DMS79 (cell line): ENCODE data around the gene RFWD3.

Experiments used
- DNase-seq: peaks from one replicate; lab custom pipeline; 2025; lab: John Stamatoyannopoulos, UW

Gene RFWD3

DNA sequence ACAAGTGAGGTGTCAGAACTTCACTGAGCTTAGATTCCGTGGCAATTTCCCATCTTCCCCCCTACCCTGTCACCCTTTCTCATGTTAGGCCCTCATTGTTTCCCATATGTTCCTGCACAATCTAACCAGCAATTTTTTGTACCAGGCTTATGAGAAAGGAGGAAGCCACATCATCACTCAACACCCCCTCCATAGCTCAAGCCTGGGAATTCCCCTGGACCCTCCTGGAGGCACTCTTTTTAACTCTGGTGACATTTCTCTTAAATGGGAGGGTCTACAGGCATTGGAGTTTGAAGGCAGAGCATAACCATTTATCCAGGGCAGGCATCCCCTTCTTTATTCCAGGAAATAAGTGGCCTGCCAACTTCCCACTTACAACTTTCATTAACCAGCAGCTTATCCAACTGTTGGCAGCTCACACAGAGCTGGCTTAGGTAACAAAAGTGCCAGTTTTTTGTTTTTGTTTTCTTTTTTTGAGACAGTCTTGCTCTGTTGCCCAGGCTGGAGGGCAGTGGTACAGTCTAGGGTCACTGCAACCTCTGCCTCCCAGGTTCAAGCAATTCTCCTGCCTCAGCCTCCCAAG lies 49.4 kb downstream of the RFWD3 start:
- DNase-seq = no peak

DNA sequence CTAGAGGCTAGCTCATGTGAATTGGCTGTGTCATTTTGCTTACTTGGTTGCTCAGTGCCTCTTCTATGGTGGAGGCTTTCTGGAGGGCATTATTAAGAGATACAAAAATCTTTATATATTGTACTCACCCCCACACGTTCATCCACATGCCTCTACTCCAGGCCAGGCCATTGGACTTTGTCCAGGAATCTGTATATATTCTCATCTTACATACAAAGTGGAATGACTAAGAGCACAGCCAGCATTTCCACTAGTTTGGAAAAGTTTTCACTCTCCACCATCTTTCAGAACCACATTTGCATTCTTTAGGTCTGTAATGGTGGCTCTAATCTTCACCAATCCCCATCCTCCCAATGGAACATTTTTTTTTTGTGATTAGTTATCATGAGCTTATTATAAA lies 55.0 kb downstream of the RFWD3 start:
- DNase-seq = no peak

DNA sequence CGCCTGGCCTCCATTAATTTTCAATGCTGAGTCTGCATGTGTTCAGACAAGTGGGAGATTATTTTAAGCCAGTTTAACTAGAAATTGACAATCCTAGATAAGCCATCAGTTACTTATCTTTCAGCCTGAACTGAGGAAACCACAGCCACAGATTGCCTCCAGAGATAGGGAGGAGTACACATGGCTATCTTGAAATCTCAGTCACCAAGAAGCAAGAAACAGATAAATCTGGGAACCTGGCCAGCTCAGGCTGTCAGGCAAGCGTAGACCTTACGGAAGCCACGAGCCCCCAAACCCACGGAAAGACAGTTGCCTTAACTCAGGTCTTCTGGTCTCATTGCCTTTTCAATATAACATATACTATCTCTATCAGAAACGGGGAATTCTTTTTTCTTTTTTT lies 57.7 kb downstream of the RFWD3 start:
- DNase-seq = no peak

DNA sequence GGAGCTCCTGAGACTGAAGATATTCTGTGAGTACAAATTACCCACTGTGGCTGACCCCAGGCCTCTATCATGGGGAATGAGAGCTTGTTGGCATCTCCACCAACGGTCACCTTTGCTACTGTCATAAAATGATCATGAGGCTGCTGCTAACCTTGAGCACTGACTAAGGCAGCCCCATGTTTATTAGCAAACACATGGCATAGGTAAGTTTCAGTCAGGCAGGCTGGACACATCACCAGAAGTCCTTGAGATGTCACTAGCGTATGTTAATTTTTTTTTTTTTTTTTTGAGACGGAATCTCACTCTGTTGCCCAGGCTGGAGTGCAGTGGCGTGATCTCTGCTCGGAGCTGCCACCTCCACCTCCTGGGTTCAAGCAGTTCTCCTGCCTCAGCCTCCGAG lies 58.3 kb downstream of the RFWD3 start:
- DNase-seq = no peak

DNA sequence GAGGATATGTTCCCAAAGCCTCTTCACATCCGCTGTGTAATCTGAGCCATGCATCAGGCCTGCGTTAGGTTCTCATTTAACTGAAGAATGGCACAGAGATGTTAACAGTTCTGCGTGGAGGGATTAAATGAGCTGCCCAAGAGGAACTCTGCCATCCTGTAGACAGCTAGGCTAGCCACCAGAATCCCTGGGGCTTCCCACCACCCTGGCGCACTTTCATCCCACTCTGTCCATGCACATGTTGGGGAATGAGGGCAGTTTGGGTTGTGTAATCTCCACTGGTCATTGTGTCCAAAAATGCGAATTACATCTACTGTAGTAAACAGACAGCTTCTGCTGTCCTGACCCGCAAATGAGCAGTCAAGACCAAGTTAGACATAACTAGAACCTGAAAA lies 58.7 kb downstream of the RFWD3 start:
- no peak for DNase-seq

DNA sequence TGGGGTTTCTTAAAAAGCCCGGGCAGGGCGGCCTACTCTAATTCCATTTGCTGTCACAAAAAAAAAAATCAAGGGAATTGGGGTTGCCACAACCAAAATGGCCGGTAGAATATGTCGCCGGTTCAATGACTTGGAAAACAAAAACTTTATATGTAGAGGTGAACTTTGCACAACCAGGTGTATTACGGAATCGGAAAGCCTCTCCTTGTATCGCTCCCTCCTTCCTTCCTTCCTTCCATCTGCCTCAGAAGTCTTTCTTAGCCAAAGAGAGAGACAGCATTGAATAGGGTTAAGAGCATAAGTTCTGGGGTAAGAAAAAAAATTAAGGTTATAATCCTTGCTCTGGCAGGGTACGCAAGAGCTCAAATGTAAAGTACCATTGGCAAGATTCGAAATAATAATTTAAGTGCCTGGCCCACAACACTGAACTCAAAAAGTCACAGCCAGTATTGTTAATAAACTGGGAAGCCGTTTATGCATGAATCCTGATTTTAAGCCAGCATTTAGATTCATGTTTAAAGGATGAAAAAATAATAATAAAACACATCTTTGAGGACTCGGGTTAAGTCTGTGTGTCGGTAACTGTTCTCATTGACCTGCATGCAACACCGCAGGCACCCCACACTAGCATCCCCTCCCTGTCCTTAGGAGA lies 59.2 kb downstream of the RFWD3 start:
- no peak for DNase-seq

DNA sequence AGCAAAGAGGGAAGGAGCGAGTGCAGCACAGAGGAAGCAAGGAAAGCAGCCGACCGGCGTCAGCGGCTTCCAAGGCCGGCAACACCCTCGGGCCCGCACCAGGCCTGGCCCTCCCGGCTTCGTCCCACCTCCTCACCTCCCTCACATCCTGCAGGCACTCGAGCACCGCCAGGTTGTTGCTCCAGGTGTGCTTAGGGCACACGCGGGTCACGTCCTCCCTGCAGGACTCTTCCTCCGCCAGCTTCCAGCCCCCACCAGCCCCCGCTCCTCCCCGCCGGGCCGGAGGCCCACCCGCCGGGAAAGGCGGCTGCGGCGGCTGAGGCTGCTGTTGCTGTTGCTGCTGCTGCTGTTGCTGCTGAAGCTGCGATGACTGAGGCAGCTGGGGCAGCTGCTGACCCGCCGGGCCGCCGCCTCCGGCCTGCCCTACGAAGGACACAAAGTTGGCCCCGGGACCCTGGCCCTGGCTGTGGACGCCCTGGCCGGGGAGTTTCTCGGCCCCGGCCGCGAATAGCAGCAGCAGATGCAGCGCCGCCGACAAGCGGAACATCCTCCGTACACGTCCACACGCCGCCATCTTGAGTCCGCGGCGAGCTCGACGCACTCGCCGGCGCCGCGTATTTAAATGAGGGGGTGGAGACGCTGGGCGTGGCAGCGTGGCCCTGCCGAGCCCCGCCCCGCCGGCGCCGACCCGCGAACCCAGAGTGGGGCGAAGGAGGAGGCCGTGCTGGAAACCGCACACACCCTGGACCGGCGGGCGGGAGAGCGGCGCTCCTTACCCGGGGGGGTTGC lies 60.0 kb downstream of the RFWD3 start, which contains the start of gene GLG1:
Gene GLG1, minus strand, starts transcription at position 594 of the 789 bp plus-strand sequence. Its CDS starts 20 bp downstream, at position 574.
- DNase-seq = peak; percentile 62

DNA sequence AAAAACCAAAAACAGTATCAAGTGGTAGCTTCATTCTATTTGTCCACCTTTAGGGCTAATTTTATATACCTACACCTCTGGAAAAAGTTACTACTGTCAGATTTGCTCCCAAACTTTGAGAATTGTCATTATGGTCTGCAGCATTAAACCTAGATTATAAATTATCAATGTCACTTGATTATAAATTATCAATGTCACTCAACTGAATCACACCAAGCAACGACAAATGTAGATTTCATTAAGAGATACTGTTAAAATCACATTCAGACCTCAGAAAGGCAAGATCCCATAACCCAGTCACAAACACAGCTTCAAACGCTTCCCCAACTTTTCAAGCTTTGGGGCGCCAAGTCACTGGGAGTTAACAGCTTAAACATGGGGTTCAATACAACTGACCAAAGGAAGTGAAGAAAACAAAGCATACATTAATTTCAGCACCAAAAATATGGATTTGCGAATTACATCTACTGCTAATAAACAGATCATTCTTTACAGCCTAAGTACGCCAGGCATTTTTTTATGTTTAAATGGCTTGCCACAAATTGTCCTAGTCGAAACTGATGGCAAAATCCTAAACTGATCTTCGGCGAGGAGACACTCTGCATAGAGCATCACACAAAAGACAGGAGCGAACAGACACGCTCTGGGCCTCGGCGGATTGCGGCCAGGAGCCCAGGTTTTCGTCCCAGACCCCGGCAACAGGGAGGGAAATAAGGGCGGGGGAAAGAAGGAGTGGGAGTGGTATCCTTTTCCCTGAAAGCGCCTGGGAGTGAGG lies 60.7 kb downstream of the RFWD3 start:
- no peak for DNase-seq

DNA sequence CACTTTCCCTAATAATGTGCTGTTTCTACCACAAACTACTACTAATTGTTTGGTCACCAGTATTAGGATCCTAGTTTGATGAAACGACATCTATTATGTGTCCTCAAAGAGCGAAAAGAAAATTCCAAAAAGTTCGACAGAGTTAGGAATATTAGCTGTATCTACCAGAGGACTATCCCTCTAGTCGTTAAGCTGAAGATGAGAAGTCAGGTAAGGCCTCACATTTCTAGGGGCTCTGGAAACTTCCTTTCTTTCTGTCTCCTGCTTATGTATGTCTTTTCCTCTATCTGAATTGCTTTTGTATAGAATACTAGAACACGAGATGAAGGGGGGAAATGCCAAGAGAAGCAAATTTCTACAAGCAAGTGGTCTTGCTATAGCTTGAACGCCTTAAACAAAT lies 61.3 kb downstream of the RFWD3 start:
- DNase-seq = no peak

DNA sequence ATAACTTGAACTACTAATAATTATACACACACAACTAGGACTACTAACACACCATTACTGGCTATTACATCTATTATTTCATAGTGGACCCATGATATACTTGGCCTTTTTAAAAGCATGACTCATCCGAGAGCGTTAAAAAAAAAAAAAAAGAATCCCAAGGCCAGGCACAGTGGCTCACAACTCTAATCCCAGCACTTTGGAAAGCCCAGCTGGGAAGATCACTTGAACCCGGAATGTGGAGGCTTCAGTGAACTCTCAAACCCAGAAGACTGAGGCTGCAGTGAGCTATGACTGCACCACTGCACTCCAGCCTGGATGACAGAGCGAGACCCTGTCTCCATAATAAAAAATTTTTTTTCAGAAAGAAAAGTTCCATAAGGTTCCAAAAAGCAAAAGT lies 62.8 kb downstream of the RFWD3 start:
- DNase-seq = no peak

DNA sequence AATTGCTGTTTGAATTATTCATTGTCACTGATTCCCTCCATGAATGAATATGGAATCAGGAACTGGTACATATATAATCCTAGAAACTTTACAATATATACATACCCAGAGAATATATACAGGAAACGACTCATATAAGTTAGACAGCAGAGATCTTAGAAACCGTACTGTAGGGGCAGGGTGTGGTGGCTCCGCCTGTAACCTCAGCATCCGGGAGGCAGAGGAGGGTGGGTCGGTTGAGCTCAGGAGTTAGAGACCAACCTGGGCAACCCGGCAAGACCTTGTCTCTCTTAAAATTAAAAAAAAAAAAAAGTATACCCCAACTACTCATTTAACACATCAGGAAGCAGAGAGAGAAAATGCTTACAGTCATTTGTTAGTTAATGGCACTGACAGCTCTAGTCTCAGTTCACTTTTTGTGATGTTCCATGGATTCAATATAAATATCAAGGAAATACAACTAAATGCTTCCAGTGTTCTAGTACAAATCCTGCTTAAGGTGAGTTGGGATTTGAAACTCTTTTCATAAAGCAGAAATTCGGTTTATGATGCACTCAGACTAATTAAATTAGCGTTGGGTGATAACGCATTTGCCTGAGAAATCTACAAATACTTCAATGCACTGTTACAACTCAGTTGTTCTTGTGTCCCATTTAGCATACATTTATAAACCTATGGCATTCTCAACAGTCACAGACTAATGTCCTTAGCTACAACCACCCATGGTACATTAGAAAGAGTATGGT lies 65.4 kb downstream of the RFWD3 start:
- DNase-seq = no peak

DNA sequence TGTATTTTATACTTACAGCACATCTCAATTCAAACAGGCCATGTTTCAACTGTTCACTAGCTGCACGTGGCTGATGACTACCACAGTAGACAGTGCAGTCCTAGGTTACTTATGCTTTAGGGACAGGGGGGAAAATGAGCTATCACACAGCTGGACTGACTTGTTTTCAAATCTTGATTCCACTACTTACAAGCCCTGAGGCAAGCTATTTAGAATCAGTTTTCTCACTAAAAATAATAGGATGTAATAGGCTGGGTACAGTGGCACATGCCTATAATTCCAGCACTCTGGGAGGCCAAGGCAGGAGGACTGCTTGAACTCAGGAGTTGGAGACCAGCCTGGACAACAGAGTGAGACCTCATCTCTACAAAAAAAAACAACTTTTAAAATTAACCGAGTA lies 70.1 kb downstream of the RFWD3 start:
- DNase-seq = no peak

DNA sequence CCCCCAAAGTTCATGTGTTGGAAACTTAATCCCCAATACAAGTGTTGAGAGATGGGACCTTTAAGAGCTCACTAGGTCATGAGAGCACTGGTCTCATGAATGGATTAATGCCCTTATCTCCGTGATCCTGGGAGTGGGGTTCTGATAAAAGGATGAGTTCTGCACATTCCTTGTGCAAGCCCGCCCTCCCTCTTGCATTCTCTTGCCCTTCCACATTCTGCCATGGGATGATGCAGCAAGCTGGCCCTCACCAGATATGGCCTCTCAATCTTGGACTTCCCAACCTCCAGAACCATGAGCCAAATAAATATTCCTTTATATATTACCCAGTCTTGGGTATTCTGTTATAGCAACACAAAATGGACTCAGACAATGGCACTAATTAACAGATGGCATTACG lies 73.8 kb downstream of the RFWD3 start:
- no peak for DNase-seq

DNA sequence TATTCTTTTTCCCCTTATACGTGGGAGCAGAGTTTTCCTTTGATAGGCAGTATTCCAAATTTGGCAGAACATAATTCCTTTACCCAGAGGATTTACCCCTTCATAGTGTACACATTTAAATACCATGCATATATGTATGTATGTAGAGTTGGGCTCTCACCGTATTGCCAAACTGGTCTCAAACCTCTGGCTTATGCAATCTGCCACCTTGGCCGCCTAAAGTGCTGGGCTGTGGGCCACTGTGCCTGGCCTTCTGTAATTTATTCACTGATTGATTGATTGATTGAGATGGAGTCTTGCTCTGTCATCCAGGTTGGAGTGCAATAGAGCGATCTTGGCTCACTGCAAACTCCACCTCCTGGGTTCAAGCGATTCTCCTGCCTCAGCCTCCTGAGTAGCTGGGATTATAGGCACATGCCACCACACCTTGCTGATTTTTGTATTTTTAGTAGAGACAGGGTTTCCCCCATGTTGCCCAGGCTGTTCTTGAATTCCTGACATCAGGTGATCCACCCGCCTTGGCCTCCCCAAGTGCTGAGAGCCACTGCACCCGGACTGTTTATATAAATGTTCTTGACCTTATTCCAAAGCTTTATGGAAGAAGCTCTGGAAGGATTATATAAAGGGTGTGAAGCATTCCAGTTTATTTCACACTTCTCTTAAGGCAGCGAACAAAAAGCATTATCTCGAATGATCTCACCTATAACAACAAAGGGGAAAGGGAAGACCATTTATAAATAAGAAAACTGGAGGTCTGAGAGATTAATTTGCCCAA lies 74.6 kb downstream of the RFWD3 start:
- DNase-seq = no peak

DNA sequence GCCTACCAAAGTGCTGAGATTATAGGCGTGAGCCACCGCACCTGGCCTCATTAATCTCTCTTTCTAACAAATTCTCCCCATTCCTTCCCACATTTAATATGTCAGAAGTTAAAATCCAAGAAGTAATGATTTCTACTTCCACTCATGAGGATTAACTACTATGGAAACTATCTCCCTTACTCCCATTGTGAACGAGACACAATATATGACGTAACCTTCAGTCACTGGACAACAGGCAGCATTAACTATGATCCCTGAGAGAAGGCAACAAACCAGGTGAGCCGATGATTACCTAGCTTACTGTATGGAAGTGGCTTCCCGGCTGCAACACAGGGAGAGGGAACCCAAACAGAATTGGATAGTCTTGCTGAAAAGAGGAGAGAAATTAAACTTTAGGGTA lies 79.7 kb downstream of the RFWD3 start:
- no peak for DNase-seq

DNA sequence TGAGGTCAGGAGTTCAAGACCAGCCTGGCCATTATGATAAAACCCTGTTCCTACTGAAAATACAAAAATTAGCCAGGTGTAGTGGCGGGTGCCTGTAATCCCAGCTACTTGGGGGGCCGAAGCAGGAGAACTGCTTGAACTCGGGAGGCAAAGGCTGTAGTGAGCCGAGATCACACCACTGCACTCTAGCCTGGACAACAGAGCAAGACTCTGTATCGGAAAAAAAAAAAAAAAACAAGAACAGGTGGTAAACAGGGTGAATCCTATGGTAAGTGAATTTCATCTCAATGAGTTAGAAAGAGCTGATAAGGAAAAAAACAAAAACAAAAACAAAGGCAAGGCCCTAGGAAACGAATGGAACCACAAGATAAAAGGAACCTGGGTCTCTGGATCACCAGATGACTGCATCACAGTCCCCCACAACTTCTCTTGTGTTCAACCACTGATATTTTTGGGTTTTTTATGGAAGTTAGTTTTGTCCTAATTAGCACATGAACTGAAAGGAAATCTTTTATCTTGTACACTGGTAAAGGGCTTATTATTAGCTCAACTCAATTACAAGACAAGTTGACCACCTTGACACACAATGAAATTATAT lies 80.7 kb downstream of the RFWD3 start:
- DNase-seq = no peak

DNA sequence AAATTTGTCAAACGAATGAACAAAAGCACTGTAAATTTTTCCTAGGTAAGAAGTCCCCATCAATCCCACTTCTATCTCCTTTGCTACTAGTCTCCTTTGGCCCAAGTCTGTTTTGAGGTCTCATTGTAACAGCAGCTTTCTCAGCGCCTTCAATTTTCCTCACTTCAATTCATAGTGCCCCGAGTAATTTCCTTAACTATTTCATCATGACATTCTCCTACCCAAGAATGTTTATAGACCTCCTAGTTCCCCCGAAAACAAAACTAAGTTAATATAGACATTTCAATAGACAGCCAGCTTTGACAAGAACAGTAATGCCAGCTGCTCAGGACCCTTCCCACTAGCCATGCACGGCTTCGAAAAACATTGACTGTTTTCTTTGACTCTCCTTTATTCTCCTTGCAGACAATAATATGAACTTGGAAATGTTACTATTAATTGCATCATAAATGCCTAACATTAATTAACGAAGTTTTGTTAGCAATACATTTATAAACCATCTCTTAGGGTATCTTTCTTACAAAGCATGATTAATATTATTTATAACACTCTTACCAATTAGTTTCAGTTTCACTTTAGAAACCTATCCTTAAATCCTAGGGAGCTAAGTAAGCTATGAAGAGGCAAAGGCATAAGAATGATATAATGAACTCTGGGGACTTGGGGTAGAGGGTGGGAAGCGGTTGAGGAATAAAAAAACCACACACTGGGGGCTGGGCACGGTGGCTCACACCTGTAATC lies 82.6 kb downstream of the RFWD3 start:
- no peak for DNase-seq

DNA sequence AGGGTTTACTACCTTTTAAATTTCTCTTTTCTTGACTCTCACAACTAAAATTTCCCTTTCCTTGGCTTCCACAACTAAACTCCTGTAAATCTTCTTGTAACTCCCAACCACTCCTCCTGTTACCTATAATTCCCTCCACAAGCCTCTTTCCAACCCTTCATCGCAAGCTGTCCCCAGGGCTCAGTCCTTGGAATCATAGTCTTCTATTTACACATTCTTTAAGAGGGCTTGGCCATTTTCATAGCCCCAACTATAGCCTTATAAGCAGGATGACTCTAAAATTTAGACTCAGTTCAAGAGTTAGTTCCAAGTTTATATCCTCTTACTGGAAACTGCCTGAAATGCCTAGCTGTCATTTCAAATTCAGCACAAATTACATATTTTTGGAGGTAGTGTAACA lies 83.7 kb downstream of the RFWD3 start:
- no peak for DNase-seq

DNA sequence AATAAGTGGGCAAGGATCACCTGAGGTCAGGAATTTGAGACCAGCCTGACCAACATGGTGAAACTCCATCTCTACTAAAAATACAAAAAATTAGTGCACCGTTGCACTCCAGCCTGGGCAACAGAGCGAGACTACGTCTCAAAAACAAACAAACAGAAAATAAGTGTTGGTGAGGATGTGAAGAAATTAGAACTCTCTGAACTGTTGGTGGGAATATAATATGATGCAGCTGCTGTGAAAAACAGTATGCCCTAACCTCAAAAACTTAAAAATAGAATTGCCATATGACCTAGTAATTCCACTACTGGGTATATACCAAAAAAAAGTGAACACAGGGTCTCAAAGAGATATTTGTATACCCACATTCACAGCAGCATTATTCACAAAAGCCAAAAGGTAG lies 85.8 kb downstream of the RFWD3 start:
- no peak for DNase-seq

DNA sequence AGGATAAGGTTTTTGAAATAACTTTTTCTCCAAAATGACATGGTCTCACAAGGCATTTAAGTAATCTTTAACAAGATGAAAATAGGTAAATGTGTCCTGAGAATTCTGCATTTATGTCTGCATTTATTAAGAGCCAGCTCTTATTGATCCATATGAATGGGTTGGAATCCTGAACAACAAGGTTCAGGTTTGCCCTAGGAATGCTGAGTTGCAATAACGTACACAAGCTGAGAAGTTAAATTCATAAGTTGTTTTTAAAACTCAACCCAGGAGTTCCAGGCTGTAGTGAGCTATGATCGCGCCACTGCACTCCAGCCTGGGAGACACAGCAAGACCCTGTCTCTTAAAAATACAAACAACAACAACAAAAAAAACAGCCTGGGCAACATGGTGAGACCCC lies 87.8 kb downstream of the RFWD3 start:
- DNase-seq = no peak
